Neural progenitor cell (in vitro differentiated cells): ENCODE measurements around the gene DNASE1L3. TPM values are rescaled to one million over a fixed set of nuclear protein-coding genes. Genes with fewer than 3 reads are reported as not detected.
"Not testable (repeated sequence)": the region's sequence is repeated elsewhere in the genome, so short reads cannot be mapped to it uniquely, and the experiment has no call there.

Experiments used
- DNase-seq: peaks from one replicate; pipeline ENCODE4 v3.0.0-alpha.2; 2016; ENCODE audit warnings: low spot score
- H2AFZ ChIP-seq: fragments of 200-600 bp; sonication (generic); replicated peaks from 2 replicates; pipeline ENCODE4 v1.6.1; 2016; ENCODE audit warnings: antibody characterized with exemption
- H3F3A ChIP-seq: fragments of 200-600 bp; sonication (generic); 2 replicates; pipeline ENCODE4 v1.6.1; 2016; ENCODE audit warnings: antibody characterized with exemption, low read depth
- H3K27ac ChIP-seq: fragments of 200-600 bp; sonication (generic); 2 replicates; pipeline ENCODE4 v1.5.1; 2016; ENCODE audit warnings: mild to moderate bottlenecking
- H3K27me3 ChIP-seq: fragments of 200-600 bp; sonication (generic); 2 replicates; pipeline ENCODE4 v1.6.1; 2016; ENCODE audit warnings: mild to moderate bottlenecking, moderate library complexity
- H3K36me3 ChIP-seq: fragments of 200-600 bp; sonication (generic); 2 replicates; pipeline ENCODE4 v1.5.1; 2016
- H3K4me1 ChIP-seq: fragments of 200-600 bp; sonication (generic); 2 replicates; pipeline ENCODE4 v1.6.1; 2016; ENCODE audit warnings: mixed run types
- H3K4me2 ChIP-seq: fragments of 200-600 bp; sonication (generic); 2 replicates; pipeline ENCODE4 v1.6.1; 2016
- H3K4me3 ChIP-seq: fragments of 200-600 bp; sonication (generic); 2 replicates; pipeline ENCODE4 v1.5.1; 2016
- H3K79me2 ChIP-seq: fragments of 200-600 bp; sonication (generic); 2 replicates; pipeline ENCODE4 v1.6.1; 2016; ENCODE audit warnings: low read depth
- H3K9ac ChIP-seq: fragments of 200-600 bp; sonication (generic); 2 replicates; pipeline ENCODE4 v1.6.1; 2016
- H3K9me3 ChIP-seq: fragments of 200-600 bp; sonication (generic); 2 replicates; pipeline ENCODE4 v1.5.1; 2016; ENCODE audit warnings: low read depth
- H4K20me1 ChIP-seq: fragments of 200-600 bp; sonication (generic); 2 replicates; pipeline ENCODE4 v1.6.1; 2016; ENCODE audit warnings: low read depth
- H3K27ac Mint-ChIP-seq: 3 replicates; pipeline ENCODE4 v1.8.0; 2021; ENCODE audit warnings: mixed read lengths
- H3K27me3 Mint-ChIP-seq: 2 replicates; pipeline ENCODE4 v1.8.0; 2022; ENCODE audit warnings: low read depth, mild to moderate bottlenecking, inconsistent platforms, moderate library complexity, mixed read lengths; ENCODE audit not compliant: insufficient read depth
- H3K36me3 Mint-ChIP-seq: 3 replicates; pipeline ENCODE4 v1.8.0; 2021; ENCODE audit warnings: mixed read lengths
- H3K4me1 Mint-ChIP-seq: 3 replicates; pipeline ENCODE4 v1.8.0; 2021; ENCODE audit warnings: mixed read lengths
- H3K4me3 Mint-ChIP-seq: 3 replicates; pipeline ENCODE4 v1.8.0; 2021; ENCODE audit warnings: mild to moderate bottlenecking, moderate library complexity, mixed read lengths
- H3K9me3 Mint-ChIP-seq: 3 replicates; pipeline ENCODE4 v1.8.0; 2020; ENCODE audit warnings: mixed read lengths
- CTCF ChIP-seq: fragments of 200-600 bp; sonication (generic); IDR thresholded peaks from 2 replicates; pipeline ENCODE4 v1.5.1; 2017; ENCODE audit warnings: antibody characterized with exemption, mild to moderate bottlenecking
- EZH2 ChIP-seq: fragments of 200-600 bp; sonication (generic); IDR thresholded peaks from 2 replicates; pipeline ENCODE4 v1.6.1; 2017; ENCODE audit warnings: antibody characterized with exemption, mild to moderate bottlenecking, moderate library complexity
- EZH2phosphoT487 ChIP-seq: fragments of 200-600 bp; sonication (generic); IDR thresholded peaks from 2 replicates; pipeline ENCODE4 v1.6.1; 2017; ENCODE audit warnings: antibody characterized with exemption
- total RNA-seq: library from RNA; depleted of rRNA; stranded (reverse); fragments of >200 nt; gene quantifications from 2 replicates; pipeline ENCODE4 v1.2.3, GENCODE V29; 2015; ENCODE audit warnings: low replicate concordance

Gene DNASE1L3
- total RNA-seq, 1 donor from 2014 or later: not detected

GRCh38 chr3:58234516-58234931, 23.8 kb upstream of the DNASE1L3 start:
- no peak overlapping the region for H3K4me2 ChIP-seq
- H3K36me3 ChIP-seq: no peaks in the 10 kb centered on the region
- peaks cover 10% of the 10 kb centered on the region for H4K20me1 ChIP-seq
- H3K4me1 ChIP-seq: peaks cover 9% of the 10 kb centered on the region
- no peak overlapping the region for H3K27ac ChIP-seq
- no peak overlapping the region for H2AFZ ChIP-seq
- peaks cover 10% of the 10 kb centered on the region for H3K79me2 ChIP-seq
- no peaks in the 10 kb centered on the region for H3K9me3 ChIP-seq
- H3K4me1 Mint-ChIP-seq: peaks cover 13% of the 10 kb centered on the region
- H3K9me3 Mint-ChIP-seq: no peaks in the 10 kb centered on the region
- H3K9ac ChIP-seq: no peak overlapping the region
- no peak for DNase-seq
- H3K4me3 ChIP-seq: no peak overlapping the region
- no peak overlapping the region for H3K27ac Mint-ChIP-seq
- H3F3A ChIP-seq: peaks cover 5% of the 10 kb centered on the region
- no peak overlapping the region for H3K4me3 Mint-ChIP-seq
- no peak for TF ChIP-seq EZH2
- H3K36me3 Mint-ChIP-seq: peaks cover 1% of the 10 kb centered on the region
- H3K27me3 ChIP-seq: peaks cover 85% of the 10 kb centered on the region
- peaks cover 7% of the 10 kb centered on the region for H3K27me3 Mint-ChIP-seq

GRCh38 chr3:58231666-58232065, 20.9 kb upstream of the DNASE1L3 start:
- no peak overlapping the region for H2AFZ ChIP-seq
- no peak overlapping the region for H3K4me3 ChIP-seq
- Mint-ChIP-seq H3K36me3 (no peaks in the 10 kb centered on the region), H3K27ac (no peak overlapping the region), H3K4me3 (no peak overlapping the region), H3K4me1 (peaks cover 4% of the 10 kb centered on the region), H3K27me3 (peaks cover 5% of the 10 kb centered on the region), H3K9me3 (no peaks in the 10 kb centered on the region)
- no peak overlapping the region for H3K4me2 ChIP-seq
- no peak overlapping the region for H3K9ac ChIP-seq
- TF ChIP-seq CTCF (no peak), EZH2phosphoT487 (no peak), EZH2 (no peak)
- H3K9me3 ChIP-seq: no peaks in the 10 kb centered on the region
- peaks cover 5% of the 10 kb centered on the region for H3F3A ChIP-seq
- no peak for DNase-seq
- H3K4me1 ChIP-seq: peaks cover 5% of the 10 kb centered on the region
- H3K27ac ChIP-seq: no peak overlapping the region
- no peaks in the 10 kb centered on the region for H3K36me3 ChIP-seq
- no peaks in the 10 kb centered on the region for H4K20me1 ChIP-seq
- peaks cover 69% of the 10 kb centered on the region for H3K27me3 ChIP-seq
- no peaks in the 10 kb centered on the region for H3K79me2 ChIP-seq

- Histone ChIP-seq H3K4me1 (no peaks in the 10 kb centered on the region), H3K9ac (no peak overlapping the region), H3K36me3 (no peaks in the 10 kb centered on the region), H4K20me1 (no peaks in the 10 kb centered on the region), H3K4me2 (no peak overlapping the region), H3K4me3 (no peak overlapping the region), H2AFZ (no peak overlapping the region), H3K27me3 (peaks cover 63% of the 10 kb centered on the region), H3K9me3 (no peaks in the 10 kb centered on the region), H3K27ac (no peak overlapping the region), H3K79me2 (no peaks in the 10 kb centered on the region), H3F3A (no peaks in the 10 kb centered on the region)
- Mint-ChIP-seq H3K9me3 (no peaks in the 10 kb centered on the region), H3K27ac (no peak overlapping the region), H3K4me3 (no peak overlapping the region), H3K36me3 (no peaks in the 10 kb centered on the region), H3K4me1 (no peaks in the 10 kb centered on the region), H3K27me3 (peaks cover 5% of the 10 kb centered on the region)
- DNase-seq: no peak
- TF ChIP-seq CTCF (no peak), EZH2phosphoT487 (no peak), EZH2 (no peak)
These were observed 20.2 kb upstream of the DNASE1L3 start for GRCh38 chr3:58230876-58231552.

- H4K20me1 ChIP-seq, H2AFZ ChIP-seq, H3K4me2 ChIP-seq, H3K9ac ChIP-seq, H3K4me3 Mint-ChIP-seq, H3K27ac ChIP-seq, H3F3A ChIP-seq, DNase-seq, H3K4me1 ChIP-seq, H3K9me3 ChIP-seq, H3K4me3 ChIP-seq, H3K36me3 ChIP-seq, H3K27me3 Mint-ChIP-seq, H3K79me2 ChIP-seq, H3K4me1 Mint-ChIP-seq, H3K36me3 Mint-ChIP-seq, H3K27ac Mint-ChIP-seq, H3K9me3 Mint-ChIP-seq: not testable (repeated sequence)
- peaks cover 32% of the 10 kb centered on the region for H3K27me3 ChIP-seq
These were observed 17.2 kb upstream of the DNASE1L3 start for GRCh38 chr3:58227933-58228332.
